GM23338 (cell line): ENCODE results near the gene SEMA7A. TPM values are rescaled to one million over a fixed set of nuclear protein-coding genes. Genes with fewer than 3 reads are reported as not detected.

Experiments
- ATAC-seq: fragments of 200-7000 bp; cut with Tn5 transposase; 3 replicates; pipeline ENCODE4 v1.9.1; 2020
- DNase-seq: peaks from one replicate; pipeline ENCODE4 v3.0.0-alpha.2; 2015; ENCODE audit warnings: low spot score
- H2AFZ ChIP-seq: fragments of 200-600 bp; sonication (generic); 2 replicates; pipeline ENCODE4 v1.8.0; 2016; ENCODE audit warnings: antibody characterized with exemption, mild to moderate bottlenecking, moderate library complexity
- H3F3A ChIP-seq: fragments of 200-600 bp; sonication (generic); replicated peaks from 2 replicates; pipeline ENCODE4 v1.8.0; 2017; ENCODE audit warnings: antibody characterized with exemption, mixed run types, low read depth
- H3K27ac ChIP-seq: fragments of 200-600 bp; sonication (generic); 2 replicates; pipeline ENCODE4 v1.6.1; 2016; ENCODE audit warnings: low read depth
- H3K27me3 ChIP-seq: fragments of 200-600 bp; sonication (generic); 2 replicates; pipeline ENCODE4 v1.8.0; 2016; ENCODE audit warnings: mild to moderate bottlenecking, mixed run types, moderate library complexity; ENCODE audit not compliant: insufficient read depth
- H3K36me3 ChIP-seq: fragments of 200-600 bp; sonication (generic); 2 replicates; pipeline ENCODE4 v1.8.0; 2016; ENCODE audit warnings: mild to moderate bottlenecking; ENCODE audit not compliant: insufficient read depth
- H3K4me1 ChIP-seq: fragments of 200-600 bp; sonication (generic); 2 replicates; pipeline ENCODE4 v1.8.0; 2016; ENCODE audit warnings: mild to moderate bottlenecking, moderate library complexity; ENCODE audit not compliant: insufficient read depth
- H3K4me2 ChIP-seq: fragments of 200-600 bp; sonication (generic); 2 replicates; pipeline ENCODE4 v1.7.1; 2017; ENCODE audit warnings: mixed run types
- H3K4me3 ChIP-seq: fragments of 200-600 bp; sonication (generic); 2 replicates; pipeline ENCODE4 v1.6.1; 2016; ENCODE audit warnings: mixed run types
- H3K79me2 ChIP-seq: fragments of 200-600 bp; sonication (generic); replicated peaks from 2 replicates; pipeline ENCODE4 v1.8.0; 2017; ENCODE audit warnings: mild to moderate bottlenecking; ENCODE audit not compliant: insufficient read depth
- H3K9me2 ChIP-seq: fragments of 200-600 bp; sonication (generic); 2 replicates; pipeline ENCODE4 v1.8.0; 2017; ENCODE audit not compliant: insufficient read depth
- H4K20me1 ChIP-seq: fragments of 200-600 bp; sonication (generic); replicated peaks from 2 replicates; pipeline ENCODE4 v1.8.0; 2017; ENCODE audit warnings: mild to moderate bottlenecking; ENCODE audit not compliant: insufficient read depth
- H3K27ac Mint-ChIP-seq: 2 replicates; pipeline ENCODE4 v1.8.0; 2020; ENCODE audit warnings: inconsistent platforms, mild to moderate bottlenecking, moderate library complexity, mixed read lengths
- H3K27me3 Mint-ChIP-seq: 3 replicates; pipeline ENCODE4 v1.8.0; 2022; ENCODE audit warnings: low read depth, mild to moderate bottlenecking, moderate library complexity, mixed read lengths, inconsistent platforms; ENCODE audit not compliant: insufficient read depth, poor library complexity
- H3K36me3 Mint-ChIP-seq: 3 replicates; pipeline ENCODE4 v1.8.0; 2021; ENCODE audit warnings: low read depth, mild to moderate bottlenecking, inconsistent platforms, moderate library complexity, mixed read lengths
- H3K4me1 Mint-ChIP-seq: 3 replicates; pipeline ENCODE4 v1.8.0; 2020; ENCODE audit warnings: mild to moderate bottlenecking, inconsistent platforms, mixed read lengths
- H3K4me3 Mint-ChIP-seq: 3 replicates; pipeline ENCODE4 v1.8.0; 2021; ENCODE audit warnings: moderate library complexity, mild to moderate bottlenecking, inconsistent platforms, mixed read lengths
- H3K9me3 Mint-ChIP-seq: 3 replicates; pipeline ENCODE4 v1.8.0; 2020; ENCODE audit warnings: moderate library complexity, mild to moderate bottlenecking, inconsistent platforms, mixed read lengths
- CREB1 ChIP-seq: fragments of 250-450 bp; sonication (Bioruptor Pico); IDR thresholded peaks from 2 replicates; pipeline ENCODE4 v1.5.0; 2020; ENCODE audit warnings: low read depth, mild to moderate bottlenecking, moderate library complexity
- EZH2 ChIP-seq: fragments of 200-600 bp; sonication (generic); IDR thresholded peaks from one replicate; pipeline ENCODE4 v1.8.0; 2017; ENCODE audit warnings: antibody characterized with exemption, mild to moderate bottlenecking, low read depth; ENCODE audit not compliant: unreplicated experiment
- EZH2phosphoT487 ChIP-seq: fragments of 200-600 bp; sonication (generic); IDR thresholded peaks from one replicate; pipeline ENCODE4 v1.8.1; 2018; ENCODE audit warnings: antibody characterized with exemption; ENCODE audit not compliant: unreplicated experiment
- JUNB ChIP-seq: IDR thresholded peaks from one replicate; pipeline ENCODE4 v1.6.1; 2016; ENCODE audit warnings: antibody characterized with exemption; ENCODE audit not compliant: unreplicated experiment
- NANOG ChIP-seq: IDR thresholded peaks from 2 replicates; pipeline ENCODE4 v1.6.1; 2016; ENCODE audit warnings: antibody characterized with exemption, borderline replicate concordance
- STAT1 ChIP-seq: IDR thresholded peaks from one replicate; pipeline ENCODE4 v1.6.1; 2016; ENCODE audit warnings: antibody characterized with exemption; ENCODE audit not compliant: unreplicated experiment
- ZNF114 ChIP-seq: fragments of 250-450 bp; sonication (Bioruptor Pico); IDR thresholded peaks from 2 replicates; pipeline ENCODE4 v1.5.0; 2020; ENCODE audit warnings: mild to moderate bottlenecking, moderate library complexity
- ZNF331 ChIP-seq: fragments of 250-450 bp; sonication (Bioruptor Pico); IDR thresholded peaks from 2 replicates; pipeline ENCODE4 v1.5.0; 2020; ENCODE audit warnings: low read depth, mild to moderate bottlenecking, moderate library complexity
- polyA plus RNA-seq: library from polyadenylated mRNA; unstranded; fragments of >200 nt; fragmentation: Nextera tagmentation; extraction: Ambion mirVana; gene quantifications from 2 replicates; pipeline ENCODE4 v1.2.1, GENCODE V29; 2016
- total RNA-seq: library from RNA; depleted of rRNA; stranded (reverse); fragments of >200 nt; shearing (Covaris generic); gene quantifications from 2 replicates; pipeline ENCODE4 v1.2.3, GENCODE V29; 2014
- TF ChIP-seq, protein P1 (sequence below), 2 experiments: fragments of 200-600 bp in 1 of 2; sonication (generic) in 1 of 2; conservative IDR thresholded peaks; 2 replicates each; pipeline versions ENCODE4 v1.5.1 to v1.6.1; 2016 to 2017; ENCODE audit warnings: antibody characterized with exemption in 2 of 2, low read depth in 2 of 2, mild to moderate bottlenecking in 2 of 2, moderate library complexity in 1 of 2
- TF ChIP-seq, protein P2 (sequence below): IDR thresholded peaks from 2 replicates; pipeline ENCODE4 v1.6.1; 2016; ENCODE audit warnings: antibody characterized with exemption
- TF ChIP-seq, protein P3 (sequence below): fragments of 250-450 bp; sonication (Bioruptor Pico); IDR thresholded peaks from 2 replicates; pipeline ENCODE4 v1.5.0; 2020; ENCODE audit warnings: mild to moderate bottlenecking, moderate library complexity

The SEMA7A gene
- total and polyA plus RNA-seq, 2 experiments from 2014 or later = 2.0 to 14.1 TPM

DNA sequence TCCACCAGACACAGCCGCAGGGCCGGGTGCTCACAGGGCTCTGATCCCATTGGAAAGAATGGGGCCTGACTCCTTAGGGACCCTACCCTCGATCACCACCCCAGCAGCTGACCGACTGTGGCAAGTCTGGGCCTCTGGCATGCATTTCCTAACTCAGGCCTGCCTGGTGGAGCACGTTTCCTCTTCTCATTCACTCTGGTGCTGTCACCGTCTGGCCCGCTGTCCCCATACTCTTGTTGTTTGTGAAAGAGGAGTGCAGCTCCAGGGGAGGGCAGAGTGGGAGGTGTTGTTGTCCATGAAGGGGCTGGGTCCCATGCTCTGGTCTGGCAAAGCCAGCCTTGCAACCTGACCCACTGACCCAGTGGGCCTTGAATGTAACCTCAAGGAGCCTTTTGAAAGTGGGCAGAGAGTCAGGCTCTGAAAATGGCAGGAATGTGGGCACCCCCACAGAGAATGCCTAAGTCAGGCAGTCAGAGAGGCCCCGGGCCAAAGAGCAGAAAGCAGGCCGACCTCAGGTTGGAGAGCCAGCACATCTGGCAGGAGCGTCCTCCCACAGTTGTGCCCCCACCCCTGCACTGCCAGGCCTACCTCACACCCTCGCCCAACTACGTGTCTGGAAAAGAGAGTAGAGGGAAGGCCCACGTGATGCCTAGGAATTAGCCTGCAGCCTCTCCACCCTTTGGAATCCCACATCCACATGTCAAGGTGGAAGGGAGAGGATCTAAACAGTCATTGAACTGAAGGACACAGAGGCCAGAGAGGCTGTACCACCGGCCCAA, 10.9 kb downstream of the SEMA7A start (continued):
- TF ChIP-seq, protein P1, sequence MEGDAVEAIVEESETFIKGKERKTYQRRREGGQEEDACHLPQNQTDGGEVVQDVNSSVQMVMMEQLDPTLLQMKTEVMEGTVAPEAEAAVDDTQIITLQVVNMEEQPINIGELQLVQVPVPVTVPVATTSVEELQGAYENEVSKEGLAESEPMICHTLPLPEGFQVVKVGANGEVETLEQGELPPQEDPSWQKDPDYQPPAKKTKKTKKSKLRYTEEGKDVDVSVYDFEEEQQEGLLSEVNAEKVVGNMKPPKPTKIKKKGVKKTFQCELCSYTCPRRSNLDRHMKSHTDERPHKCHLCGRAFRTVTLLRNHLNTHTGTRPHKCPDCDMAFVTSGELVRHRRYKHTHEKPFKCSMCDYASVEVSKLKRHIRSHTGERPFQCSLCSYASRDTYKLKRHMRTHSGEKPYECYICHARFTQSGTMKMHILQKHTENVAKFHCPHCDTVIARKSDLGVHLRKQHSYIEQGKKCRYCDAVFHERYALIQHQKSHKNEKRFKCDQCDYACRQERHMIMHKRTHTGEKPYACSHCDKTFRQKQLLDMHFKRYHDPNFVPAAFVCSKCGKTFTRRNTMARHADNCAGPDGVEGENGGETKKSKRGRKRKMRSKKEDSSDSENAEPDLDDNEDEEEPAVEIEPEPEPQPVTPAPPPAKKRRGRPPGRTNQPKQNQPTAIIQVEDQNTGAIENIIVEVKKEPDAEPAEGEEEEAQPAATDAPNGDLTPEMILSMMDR (conservative IDR thresholded peaks at IDR 0.05; ENCODE audit: low read depth in 2 of 2) = no peak
- TF ChIP-seq ZNF114 (CRISPR knock-in tag) = no peak

DNA sequence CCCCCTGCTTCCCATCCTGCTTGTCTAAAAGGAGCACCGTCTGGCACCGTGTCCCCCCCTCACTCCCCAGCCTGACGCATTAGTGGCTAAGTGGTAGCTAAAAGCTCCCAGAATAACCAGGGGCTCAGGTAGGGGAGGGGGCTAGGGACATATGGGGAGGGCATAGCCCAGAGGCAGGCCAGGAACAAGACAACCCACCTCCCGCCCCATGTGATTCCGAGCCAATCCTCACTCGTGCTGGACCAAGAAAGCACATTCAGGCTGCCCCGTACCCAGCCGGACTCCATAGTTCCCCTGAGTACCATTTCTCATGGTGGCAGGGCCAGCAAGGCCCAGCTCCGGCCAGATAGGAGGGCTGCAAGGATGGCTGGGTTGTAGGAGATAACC, 11.5 kb downstream of the SEMA7A start:
- H2AFZ ChIP-seq = no peak overlapping the region
- no peak overlapping the region for H3K4me3 ChIP-seq
- Mint-ChIP-seq H3K9me3 (no peaks in the 10 kb centered on the region), H3K4me3 (no peak overlapping the region), H3K4me1 (peaks cover 40% of the 10 kb centered on the region), H3K27ac (no peak overlapping the region), H3K27me3 (peaks cover 11% of the 10 kb centered on the region), H3K36me3 (no peaks in the 10 kb centered on the region; the same call in 2 of the 3 replicates)
- H3K27ac ChIP-seq = no peak overlapping the region
- H4K20me1 ChIP-seq = no peaks in the 10 kb centered on the region; the same call in none of the 2 replicates
- peaks cover 28% of the 10 kb centered on the region for H3K4me1 ChIP-seq
- no peaks in the 10 kb centered on the region for H3K9me2 ChIP-seq
- ATAC-seq (no peak; the same call in 2 of the 3 replicates), DNase-seq (no peak)
- H3F3A ChIP-seq = no peaks in the 10 kb centered on the region
- H3K4me2 ChIP-seq = peak overlapping the region; percentile 48; the same call in 1 of the 2 replicates
- no peaks in the 10 kb centered on the region for H3K27me3 ChIP-seq
- no peaks in the 10 kb centered on the region for H3K36me3 ChIP-seq
- peaks cover 21% of the 10 kb centered on the region for H3K79me2 ChIP-seq
- TF ChIP-seq JUNB = no peak
- no peak for TF ChIP-seq ZNF114 (CRISPR knock-in tag)
- TF ChIP-seq EZH2 = no peak
- TF ChIP-seq NANOG = no peak
- TF ChIP-seq STAT1 = no peak
- TF ChIP-seq CREB1 (CRISPR knock-in tag) = no peak
- TF ChIP-seq, protein P2, sequence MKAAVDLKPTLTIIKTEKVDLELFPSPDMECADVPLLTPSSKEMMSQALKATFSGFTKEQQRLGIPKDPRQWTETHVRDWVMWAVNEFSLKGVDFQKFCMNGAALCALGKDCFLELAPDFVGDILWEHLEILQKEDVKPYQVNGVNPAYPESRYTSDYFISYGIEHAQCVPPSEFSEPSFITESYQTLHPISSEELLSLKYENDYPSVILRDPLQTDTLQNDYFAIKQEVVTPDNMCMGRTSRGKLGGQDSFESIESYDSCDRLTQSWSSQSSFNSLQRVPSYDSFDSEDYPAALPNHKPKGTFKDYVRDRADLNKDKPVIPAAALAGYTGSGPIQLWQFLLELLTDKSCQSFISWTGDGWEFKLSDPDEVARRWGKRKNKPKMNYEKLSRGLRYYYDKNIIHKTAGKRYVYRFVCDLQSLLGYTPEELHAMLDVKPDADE = no peak
- TF ChIP-seq, protein P3, sequence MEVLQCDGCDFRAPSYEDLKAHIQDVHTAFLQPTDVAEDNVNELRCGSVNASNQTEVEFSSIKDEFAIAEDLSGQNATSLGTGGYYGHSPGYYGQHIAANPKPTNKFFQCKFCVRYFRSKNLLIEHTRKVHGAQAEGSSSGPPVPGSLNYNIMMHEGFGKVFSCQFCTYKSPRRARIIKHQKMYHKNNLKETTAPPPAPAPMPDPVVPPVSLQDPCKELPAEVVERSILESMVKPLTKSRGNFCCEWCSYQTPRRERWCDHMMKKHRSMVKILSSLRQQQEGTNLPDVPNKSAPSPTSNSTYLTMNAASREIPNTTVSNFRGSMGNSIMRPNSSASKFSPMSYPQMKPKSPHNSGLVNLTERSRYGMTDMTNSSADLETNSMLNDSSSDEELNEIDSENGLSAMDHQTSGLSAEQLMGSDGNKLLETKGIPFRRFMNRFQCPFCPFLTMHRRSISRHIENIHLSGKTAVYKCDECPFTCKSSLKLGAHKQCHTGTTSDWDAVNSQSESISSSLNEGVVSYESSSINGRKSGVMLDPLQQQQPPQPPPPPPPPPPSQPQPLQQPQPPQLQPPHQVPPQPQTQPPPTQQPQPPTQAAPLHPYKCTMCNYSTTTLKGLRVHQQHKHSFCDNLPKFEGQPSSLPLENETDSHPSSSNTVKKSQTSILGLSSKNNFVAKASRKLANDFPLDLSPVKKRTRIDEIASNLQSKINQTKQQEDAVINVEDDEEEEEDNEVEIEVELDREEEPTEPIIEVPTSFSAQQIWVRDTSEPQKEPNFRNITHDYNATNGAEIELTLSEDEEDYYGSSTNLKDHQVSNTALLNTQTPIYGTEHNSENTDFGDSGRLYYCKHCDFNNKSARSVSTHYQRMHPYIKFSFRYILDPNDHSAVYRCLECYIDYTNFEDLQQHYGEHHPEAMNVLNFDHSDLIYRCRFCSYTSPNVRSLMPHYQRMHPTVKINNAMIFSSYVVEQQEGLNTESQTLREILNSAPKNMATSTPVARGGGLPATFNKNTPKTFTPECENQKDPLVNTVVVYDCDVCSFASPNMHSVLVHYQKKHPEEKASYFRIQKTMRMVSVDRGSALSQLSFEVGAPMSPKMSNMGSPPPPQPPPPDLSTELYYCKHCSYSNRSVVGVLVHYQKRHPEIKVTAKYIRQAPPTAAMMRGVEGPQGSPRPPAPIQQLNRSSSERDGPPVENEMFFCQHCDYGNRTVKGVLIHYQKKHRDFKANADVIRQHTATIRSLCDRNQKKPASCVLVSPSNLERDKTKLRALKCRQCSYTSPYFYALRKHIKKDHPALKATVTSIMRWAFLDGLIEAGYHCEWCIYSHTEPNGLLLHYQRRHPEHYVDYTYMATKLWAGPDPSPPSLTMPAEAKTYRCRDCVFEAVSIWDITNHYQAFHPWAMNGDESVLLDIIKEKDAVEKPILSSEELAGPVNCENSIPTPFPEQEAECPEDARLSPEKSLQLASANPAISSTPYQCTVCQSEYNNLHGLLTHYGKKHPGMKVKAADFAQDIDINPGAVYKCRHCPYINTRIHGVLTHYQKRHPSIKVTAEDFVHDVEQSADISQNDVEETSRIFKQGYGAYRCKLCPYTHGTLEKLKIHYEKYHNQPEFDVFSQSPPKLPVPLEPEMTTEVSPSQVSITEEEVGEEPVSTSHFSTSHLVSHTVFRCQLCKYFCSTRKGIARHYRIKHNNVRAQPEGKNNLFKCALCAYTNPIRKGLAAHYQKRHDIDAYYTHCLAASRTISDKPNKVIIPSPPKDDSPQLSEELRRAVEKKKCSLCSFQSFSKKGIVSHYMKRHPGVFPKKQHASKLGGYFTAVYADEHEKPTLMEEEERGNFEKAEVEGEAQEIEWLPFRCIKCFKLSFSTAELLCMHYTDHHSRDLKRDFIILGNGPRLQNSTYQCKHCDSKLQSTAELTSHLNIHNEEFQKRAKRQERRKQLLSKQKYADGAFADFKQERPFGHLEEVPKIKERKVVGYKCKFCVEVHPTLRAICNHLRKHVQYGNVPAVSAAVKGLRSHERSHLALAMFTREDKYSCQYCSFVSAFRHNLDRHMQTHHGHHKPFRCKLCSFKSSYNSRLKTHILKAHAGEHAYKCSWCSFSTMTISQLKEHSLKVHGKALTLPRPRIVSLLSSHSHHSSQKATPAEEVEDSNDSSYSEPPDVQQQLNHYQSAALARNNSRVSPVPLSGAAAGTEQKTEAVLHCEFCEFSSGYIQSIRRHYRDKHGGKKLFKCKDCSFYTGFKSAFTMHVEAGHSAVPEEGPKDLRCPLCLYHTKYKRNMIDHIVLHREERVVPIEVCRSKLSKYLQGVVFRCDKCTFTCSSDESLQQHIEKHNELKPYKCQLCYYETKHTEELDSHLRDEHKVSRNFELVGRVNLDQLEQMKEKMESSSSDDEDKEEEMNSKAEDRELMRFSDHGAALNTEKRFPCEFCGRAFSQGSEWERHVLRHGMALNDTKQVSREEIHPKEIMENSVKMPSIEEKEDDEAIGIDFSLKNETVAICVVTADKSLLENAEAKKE (CRISPR knock-in tag) = no peak
- TF ChIP-seq, protein P1 (conservative IDR thresholded peaks at IDR 0.05; ENCODE audit: low read depth in 2 of 2) = no peak
- TF ChIP-seq ZNF331 (CRISPR knock-in tag) = no peak
- no peak for TF ChIP-seq EZH2phosphoT487
